ENCODE data around the gene ITGA8.

DNA sequence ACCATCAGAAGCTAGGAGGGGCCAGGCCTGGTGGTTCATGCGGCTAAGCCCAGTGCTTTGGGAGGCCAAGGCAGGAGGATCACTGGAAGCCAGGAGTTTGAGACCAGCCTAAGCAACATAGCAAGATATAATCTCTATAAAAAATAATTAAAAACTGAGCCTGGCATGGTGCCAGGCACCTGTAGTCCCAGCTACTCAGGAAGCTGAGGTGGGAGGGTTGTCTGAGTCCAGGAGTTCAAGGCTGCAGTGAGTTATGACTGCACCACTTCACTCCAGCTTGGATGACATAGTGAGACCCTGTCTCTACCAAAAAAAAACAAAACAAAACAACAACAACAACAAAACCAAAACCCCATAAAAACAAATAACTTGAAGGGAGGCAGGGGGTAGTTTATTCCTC is 175.7 kb downstream of the ITGA8 start:
- TF ChIP-seq, protein P1, sequence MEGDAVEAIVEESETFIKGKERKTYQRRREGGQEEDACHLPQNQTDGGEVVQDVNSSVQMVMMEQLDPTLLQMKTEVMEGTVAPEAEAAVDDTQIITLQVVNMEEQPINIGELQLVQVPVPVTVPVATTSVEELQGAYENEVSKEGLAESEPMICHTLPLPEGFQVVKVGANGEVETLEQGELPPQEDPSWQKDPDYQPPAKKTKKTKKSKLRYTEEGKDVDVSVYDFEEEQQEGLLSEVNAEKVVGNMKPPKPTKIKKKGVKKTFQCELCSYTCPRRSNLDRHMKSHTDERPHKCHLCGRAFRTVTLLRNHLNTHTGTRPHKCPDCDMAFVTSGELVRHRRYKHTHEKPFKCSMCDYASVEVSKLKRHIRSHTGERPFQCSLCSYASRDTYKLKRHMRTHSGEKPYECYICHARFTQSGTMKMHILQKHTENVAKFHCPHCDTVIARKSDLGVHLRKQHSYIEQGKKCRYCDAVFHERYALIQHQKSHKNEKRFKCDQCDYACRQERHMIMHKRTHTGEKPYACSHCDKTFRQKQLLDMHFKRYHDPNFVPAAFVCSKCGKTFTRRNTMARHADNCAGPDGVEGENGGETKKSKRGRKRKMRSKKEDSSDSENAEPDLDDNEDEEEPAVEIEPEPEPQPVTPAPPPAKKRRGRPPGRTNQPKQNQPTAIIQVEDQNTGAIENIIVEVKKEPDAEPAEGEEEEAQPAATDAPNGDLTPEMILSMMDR (IDR thresholded peaks at IDR 0.05) = no peak
- TF ChIP-seq POLR2A (IDR thresholded peaks at IDR 0.05) = no peak
